Inferior parietal cortex (tissue), 1 donor: ENCODE data around the gene MLF2.

ENCODE experiments used
- DNase-seq: peaks from one replicate; pipeline ENCODE4 v3.0.0-alpha.2; 2016; ENCODE audit errors: extremely low spot score

MLF2 gene

GRCh38 chr12:6778574-6779550 lies 25.9 kb upstream of the MLF2 start:
- DNase-seq = peak; percentile 92

GRCh38 chr12:6778217-6778573 lies 25.3 kb upstream of the MLF2 start:
- DNase-seq = no peak

- no peak for DNase-seq
Observed at GRCh38 chr12:6777386-6777785, 24.4 kb upstream of the MLF2 start.

GRCh38 chr12:6775185-6776174 lies 22.5 kb upstream of the MLF2 start:
- no peak for DNase-seq

GRCh38 chr12:6774499-6775062 lies 21.6 kb upstream of the MLF2 start:
- no peak for DNase-seq

- DNase-seq = no peak
Observed at GRCh38 chr12:6773590-6774351, 20.8 kb upstream of the MLF2 start.

- no peak for DNase-seq
Observed at GRCh38 chr12:6772726-6773589, 20.0 kb upstream of the MLF2 start.

GRCh38 chr12:6772331-6772695 lies 19.4 kb upstream of the MLF2 start, which contains the start of gene LAG3:
LAG3 (plus strand) TSS chr12:6772520; CDS start chr12:6772853, 333 bp downstream.
- no peak for DNase-seq

GRCh38 chr12:6771509-6772330 lies 18.8 kb upstream of the MLF2 start:
- DNase-seq = no peak

- no peak for DNase-seq
Observed at GRCh38 chr12:6771091-6771495, 18.2 kb upstream of the MLF2 start.

GRCh38 chr12:6770600-6770999 lies 17.7 kb upstream of the MLF2 start:
- no peak for DNase-seq

- no peak for DNase-seq
Observed at GRCh38 chr12:6770094-6770493, 17.2 kb upstream of the MLF2 start.

- no peak for DNase-seq
Observed at GRCh38 chr12:6769666-6770065, 16.7 kb upstream of the MLF2 start.

- DNase-seq = no peak
Observed at GRCh38 chr12:6768990-6769389, 16.0 kb upstream of the MLF2 start.

GRCh38 chr12:6768437-6768914 lies 15.5 kb upstream of the MLF2 start:
- DNase-seq = no peak

GRCh38 chr12:6767353-6768319 lies 14.7 kb upstream of the MLF2 start:
- peak; percentile 35 for DNase-seq

- peak; percentile 45 for DNase-seq
Observed at GRCh38 chr12:6766651-6767349, 13.9 kb upstream of the MLF2 start.
